NT2/D1 (cell line): ENCODE results near the gene ZNRF2.

Experiments used
- DNase-seq: peaks from one replicate; pipeline ENCODE4 v3.0.0-alpha.2; 2011; ENCODE audit warnings: low read depth, low spot score
- H3K27me3 ChIP-seq: 2 replicates; pipeline ENCODE4 v1.6.0; 2011; ENCODE audit warnings: mild to moderate bottlenecking; ENCODE audit not compliant: insufficient read length, insufficient read depth
- H3K36me3 ChIP-seq: 2 replicates; pipeline ENCODE4 v1.6.1; 2011; ENCODE audit warnings: mild to moderate bottlenecking, low read length, mixed read lengths; ENCODE audit not compliant: insufficient read depth, insufficient read length
- H3K4me1 ChIP-seq: 2 replicates; pipeline ENCODE4 v1.5.1; 2011; ENCODE audit not compliant: insufficient read depth, insufficient read length
- H3K4me3 ChIP-seq: 2 replicates; pipeline ENCODE4 v1.5.1; 2011; ENCODE audit warnings: low read depth; ENCODE audit not compliant: insufficient read length
- H3K9ac ChIP-seq: 2 replicates; pipeline ENCODE4 v1.6.0; 2011; ENCODE audit warnings: low read depth; ENCODE audit not compliant: insufficient read length
- H3K9me3 ChIP-seq: 2 replicates; pipeline ENCODE4 v1.5.1; 2011; ENCODE audit warnings: mild to moderate bottlenecking, low read length; ENCODE audit not compliant: insufficient read depth
- SUZ12 ChIP-seq: IDR thresholded peaks from 2 replicates; pipeline ENCODE4 v1.6.1; 2011; ENCODE audit not compliant: insufficient read length, insufficient read depth; ENCODE audit errors: extremely low read depth
- YY1 ChIP-seq: IDR thresholded peaks from 2 replicates; pipeline ENCODE4 v1.6.1; 2011; ENCODE audit not compliant: insufficient read length, insufficient read depth
- ZNF274 ChIP-seq: IDR thresholded peaks from 2 replicates; pipeline ENCODE4 v1.6.1; 2011; ENCODE audit warnings: mild to moderate bottlenecking, low read depth, low read length

The ZNRF2 gene

DNA sequence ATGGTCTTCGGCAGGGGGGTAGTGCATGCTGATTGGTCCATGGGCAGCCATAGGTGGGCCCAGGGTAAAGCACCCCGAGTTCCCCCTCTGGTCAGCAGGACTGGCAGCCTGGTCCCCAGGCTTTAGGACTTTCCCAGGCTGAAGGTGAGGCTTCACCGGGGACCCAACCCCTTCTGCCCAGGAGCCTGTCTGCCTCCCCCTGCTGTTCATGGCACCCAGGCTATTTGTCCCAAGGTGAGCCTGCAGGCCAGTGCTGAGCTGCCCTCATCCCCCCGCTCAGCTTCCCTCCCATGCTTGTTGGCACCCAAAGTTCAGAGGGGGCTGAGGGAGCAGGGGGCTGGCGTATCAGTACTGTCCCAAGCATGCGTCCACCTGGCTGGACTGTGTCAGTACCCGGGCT, 38.5 kb upstream of the ZNRF2 start:
- TF ChIP-seq ZNF274 (no peak), YY1 (no peak), SUZ12 (no peak)
- Histone ChIP-seq H3K9ac (no peak overlapping the region), H3K4me1 (no peaks in the 10 kb centered on the region), H3K4me3 (no peak overlapping the region), H3K9me3 (peaks cover 11% of the 10 kb centered on the region; the same call in 1 of the 2 replicates), H3K36me3 (no peaks in the 10 kb centered on the region), H3K27me3 (no peaks in the 10 kb centered on the region)
- DNase-seq: no peak

GRCh38 chr7:30246392-30246791, 38.0 kb upstream of the ZNRF2 start:
- Histone ChIP-seq H3K4me3 (no peak overlapping the region), H3K9ac (no peak overlapping the region), H3K4me1 (no peaks in the 10 kb centered on the region), H3K9me3 (peaks cover 10% of the 10 kb centered on the region; the same call in 1 of the 2 replicates), H3K36me3 (no peaks in the 10 kb centered on the region), H3K27me3 (no peaks in the 10 kb centered on the region)
- TF ChIP-seq ZNF274 (no peak), YY1 (no peak), SUZ12 (no peak)
- DNase-seq: no peak

DNA sequence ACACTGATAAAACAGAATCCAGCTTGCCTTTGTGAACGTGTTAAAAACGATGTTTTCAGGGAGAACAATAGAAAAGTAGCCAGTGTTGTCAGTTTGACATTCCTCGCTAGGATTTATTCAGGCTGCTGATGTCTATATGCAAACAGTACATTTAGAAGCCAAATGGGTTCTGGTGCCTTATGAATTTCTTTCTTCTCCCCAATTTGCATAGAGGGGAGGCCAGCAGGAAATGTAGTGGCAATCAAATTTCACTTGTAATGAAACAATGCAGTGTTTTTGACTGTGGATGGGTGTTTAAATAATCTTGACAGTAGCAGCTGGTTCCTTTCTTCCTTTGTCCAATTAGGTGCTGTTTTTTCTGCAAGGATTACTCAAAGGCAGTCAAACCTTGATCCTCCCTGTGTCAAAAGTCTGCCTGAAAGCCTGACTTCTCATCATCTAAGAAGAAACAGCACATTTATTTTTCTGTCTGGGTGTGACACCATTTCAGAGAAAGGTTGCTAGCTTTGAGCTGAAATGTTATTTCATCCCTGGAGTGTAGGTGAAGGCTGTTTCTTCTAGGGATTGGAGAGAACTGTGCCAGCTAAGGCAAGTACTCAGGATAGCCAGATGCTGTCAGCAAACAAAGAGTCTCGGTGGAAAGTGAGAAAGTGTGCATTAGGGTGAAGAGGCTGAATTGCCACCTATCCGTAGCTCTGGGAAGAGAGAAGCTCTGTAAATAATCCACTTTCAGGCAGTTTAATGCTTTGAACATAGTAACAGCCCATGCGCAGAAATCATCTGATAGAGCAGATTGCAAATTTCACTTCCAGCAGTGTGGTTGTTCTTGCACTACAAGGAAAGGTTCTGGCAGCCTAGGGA, 36.6 kb upstream of the ZNRF2 start:
- TF ChIP-seq SUZ12 (no peak), YY1 (no peak), ZNF274 (no peak)
- Histone ChIP-seq H3K9me3 (no peaks in the 10 kb centered on the region; the same call in 1 of the 2 replicates), H3K4me3 (no peak overlapping the region), H3K36me3 (no peaks in the 10 kb centered on the region), H3K9ac (no peak overlapping the region), H3K4me1 (no peaks in the 10 kb centered on the region), H3K27me3 (no peaks in the 10 kb centered on the region)
- no peak for DNase-seq

DNA sequence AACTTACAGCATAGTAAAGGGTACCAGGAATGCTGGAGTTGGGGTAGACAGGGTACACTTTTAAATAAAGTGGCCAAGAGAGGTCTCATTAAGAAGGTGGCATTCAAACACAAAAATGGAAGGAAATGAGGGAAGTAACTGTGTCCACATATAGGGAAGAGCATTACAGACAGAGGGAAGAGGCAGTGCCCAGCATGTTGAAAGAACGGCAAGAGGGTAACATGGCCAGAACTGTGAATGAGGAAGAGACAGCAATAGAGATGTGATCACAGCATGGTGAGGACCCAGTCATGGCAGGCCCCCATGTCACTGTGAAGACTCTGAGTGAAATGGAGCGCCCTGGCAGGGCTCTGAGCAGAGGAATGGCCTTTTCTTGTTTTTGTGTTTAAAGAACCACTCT, 35.1 kb upstream of the ZNRF2 start:
- H3K9ac ChIP-seq: no peak overlapping the region
- TF ChIP-seq SUZ12 (no peak), YY1 (no peak), ZNF274 (no peak)
- DNase-seq: no peak

DNA sequence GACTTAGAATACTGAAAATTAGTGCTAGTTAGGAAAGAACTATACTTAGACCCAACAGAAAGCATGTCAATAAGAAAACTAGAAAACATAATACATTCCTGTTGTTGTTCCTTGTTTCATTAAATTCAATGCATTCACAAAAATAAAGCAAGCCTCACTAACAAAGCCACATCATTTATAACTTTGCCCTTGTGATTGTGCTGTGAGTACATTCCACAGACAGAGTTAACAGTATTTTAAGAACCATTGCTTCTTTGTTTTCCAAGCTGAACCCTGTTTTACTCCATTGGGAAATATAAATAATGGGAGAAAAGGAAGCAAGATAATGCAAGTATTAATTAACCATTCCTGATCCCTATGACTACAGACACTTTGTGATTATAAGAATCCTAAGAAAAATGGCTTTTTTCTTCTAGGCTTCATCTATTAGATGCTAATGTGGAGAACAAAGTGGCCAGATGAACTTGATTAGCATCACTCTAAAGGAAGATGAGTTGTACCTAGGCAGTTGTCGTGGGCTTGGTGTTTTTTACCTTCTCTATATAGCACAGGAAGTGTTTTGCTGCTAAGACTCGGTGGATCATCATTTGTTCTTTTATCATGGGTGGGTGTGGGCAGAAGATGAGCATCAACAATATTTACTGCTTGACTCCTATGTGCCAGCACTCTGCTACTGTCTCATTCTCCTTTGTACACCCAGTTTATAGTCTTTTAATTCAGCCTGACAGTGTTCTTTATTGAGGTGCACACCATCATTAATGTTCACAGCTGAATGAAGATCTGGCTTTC, 34.2 kb upstream of the ZNRF2 start:
- no peak for TF ChIP-seq SUZ12
- TF ChIP-seq ZNF274: no peak
- no peak for TF ChIP-seq YY1
- no peak overlapping the region for H3K9ac ChIP-seq
- H3K4me3 ChIP-seq: no peak overlapping the region
- H3K4me1 ChIP-seq: no peaks in the 10 kb centered on the region
- H3K27me3 ChIP-seq: no peaks in the 10 kb centered on the region
- no peaks in the 10 kb centered on the region; the same call in 1 of the 2 replicates for H3K9me3 ChIP-seq
- DNase-seq: no peak
- no peaks in the 10 kb centered on the region for H3K36me3 ChIP-seq

More for the DNA sequence above, 35.1 kb upstream of the ZNRF2 start:
- H3K9me3 ChIP-seq: no peaks in the 10 kb centered on the region; the same call in 1 of the 2 replicates
- H3K36me3 ChIP-seq: no peaks in the 10 kb centered on the region
- H3K4me1 ChIP-seq: no peaks in the 10 kb centered on the region
- no peaks in the 10 kb centered on the region for H3K27me3 ChIP-seq
- no peak overlapping the region for H3K4me3 ChIP-seq

DNA sequence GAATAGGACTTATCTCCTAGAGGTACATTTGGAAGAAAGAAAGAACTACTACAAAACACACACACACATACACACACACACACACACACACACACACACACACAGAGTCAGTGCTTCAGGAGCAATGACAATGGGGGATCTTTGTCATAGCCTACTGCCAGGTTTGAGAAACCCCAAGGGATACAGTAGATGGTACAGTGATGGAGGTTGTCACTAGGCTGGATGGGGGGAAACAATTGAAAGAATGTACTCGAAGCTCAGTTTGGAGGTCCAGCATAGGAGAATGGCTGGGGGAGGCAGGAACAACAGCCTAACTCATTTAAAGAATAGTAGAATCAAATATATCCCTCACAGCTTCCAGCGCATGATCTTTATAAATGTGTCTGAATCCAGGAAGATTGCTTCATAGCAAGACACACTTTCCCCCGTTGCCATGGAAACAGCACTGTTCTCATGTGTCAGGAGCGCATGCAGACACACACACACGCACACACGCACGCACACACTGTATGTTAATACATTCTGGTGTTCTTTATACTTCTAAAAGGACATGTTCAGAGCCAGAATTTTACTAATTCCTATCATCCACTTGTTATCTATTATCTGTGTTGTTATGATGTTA, 32.6 kb upstream of the ZNRF2 start:
- no peaks in the 10 kb centered on the region for H3K27me3 ChIP-seq
- H3K4me1 ChIP-seq: no peaks in the 10 kb centered on the region
- no peak for TF ChIP-seq YY1
- no peak for TF ChIP-seq SUZ12
- TF ChIP-seq ZNF274: no peak
- no peak overlapping the region for H3K9ac ChIP-seq
- H3K36me3 ChIP-seq: no peaks in the 10 kb centered on the region
- H3K4me3 ChIP-seq: no peak overlapping the region
- no peaks in the 10 kb centered on the region for H3K9me3 ChIP-seq
- no peak for DNase-seq
